ENCODE measurements around the gene PARP1. TPM values are rescaled to one million over a fixed set of nuclear protein-coding genes. Genes with fewer than 3 reads are reported as not detected.

Gene PARP1
- total RNA-seq, 2 donors from 2014 or later: 41.1 to 45.6 TPM

- DNase-seq (ENCODE audit: low spot score): no peak
- intact Hi-C loops (cut with DNase I): no loop called here
Observed at GRCh38 chr1:226409392-226409791, 1.5 kb upstream of the PARP1 start.

GRCh38 chr1:226408285-226409184 lies 642 bp upstream of the PARP1 start:
- DNase-seq (ENCODE audit: low spot score): no peak
- intact Hi-C loops (cut with DNase I): no loop called here

- intact Hi-C loops (cut with DNase I): no loop called here
- DNase-seq (ENCODE audit: low spot score): no peak
Observed at GRCh38 chr1:226407199-226407496, 745 bp downstream of the PARP1 start.

GRCh38 chr1:226406401-226406881 lies 1.5 kb downstream of the PARP1 start:
- DNase-seq (ENCODE audit: low spot score): no peak
- intact Hi-C loops (cut with DNase I): no loop called here

- intact Hi-C loops (cut with DNase I): no loop called here
- DNase-seq (ENCODE audit: low spot score): no peak
Observed at GRCh38 chr1:226405411-226405988, 2.4 kb downstream of the PARP1 start.

- intact Hi-C loops (cut with DNase I): no loop called here
- no peak for DNase-seq (ENCODE audit: low spot score)
Observed at GRCh38 chr1:226404904-226405222, 3.0 kb downstream of the PARP1 start.

GRCh38 chr1:226404063-226404903 lies 3.6 kb downstream of the PARP1 start:
- intact Hi-C loops (cut with DNase I): no loop called here
- DNase-seq (ENCODE audit: low spot score): no peak

GRCh38 chr1:226403201-226404034 lies 4.5 kb downstream of the PARP1 start:
- intact Hi-C loops (cut with DNase I): no loop called here
- no peak for DNase-seq (ENCODE audit: low spot score)

- intact Hi-C loops (cut with DNase I): no loop called here
- no peak for DNase-seq (ENCODE audit: low spot score)
Observed at GRCh38 chr1:226402739-226403165, 5.1 kb downstream of the PARP1 start.

- intact Hi-C loops (cut with DNase I): no loop called here
Observed at GRCh38 chr1:226401355-226402303, 6.3 kb downstream of the PARP1 start.

GRCh38 chr1:226400519-226401354 lies 7.2 kb downstream of the PARP1 start:
- intact Hi-C loops (cut with DNase I): no loop called here
- no peak for DNase-seq (ENCODE audit: low spot score)

More at GRCh38 chr1:226401355-226402303, 6.3 kb downstream of the PARP1 start:
- no peak for DNase-seq (ENCODE audit: low spot score)

- DNase-seq (ENCODE audit: low spot score): no peak
- intact Hi-C loops (cut with DNase I): no loop called here
Observed at GRCh38 chr1:226397955-226398636, 9.8 kb downstream of the PARP1 start.

GRCh38 chr1:226397011-226397926 lies 10.6 kb downstream of the PARP1 start:
- intact Hi-C loops (cut with DNase I): no loop called here
- no peak for DNase-seq (ENCODE audit: low spot score)

GRCh38 chr1:226395753-226396152 lies 12.1 kb downstream of the PARP1 start:
- no peak for DNase-seq (ENCODE audit: low spot score)
- intact Hi-C loops (cut with DNase I): no loop called here

- intact Hi-C loops (cut with DNase I): no loop called here
- DNase-seq (ENCODE audit: low spot score): no peak
Observed at GRCh38 chr1:226394462-226394861, 13.4 kb downstream of the PARP1 start.

GRCh38 chr1:226390681-226391080 lies 17.2 kb downstream of the PARP1 start:
- intact Hi-C loops (cut with DNase I): no loop called here
- no peak for DNase-seq (ENCODE audit: low spot score)

Data from posterior vena cava (tissue), 2 donors.